ENCODE measurements around the gene NBAS. TPM values are rescaled to one million over a fixed set of nuclear protein-coding genes. Genes with fewer than 3 reads are reported as not detected.

NBAS gene
- total RNA-seq, 1 donor from 2014 or later, result 52.9 TPM

DNA sequence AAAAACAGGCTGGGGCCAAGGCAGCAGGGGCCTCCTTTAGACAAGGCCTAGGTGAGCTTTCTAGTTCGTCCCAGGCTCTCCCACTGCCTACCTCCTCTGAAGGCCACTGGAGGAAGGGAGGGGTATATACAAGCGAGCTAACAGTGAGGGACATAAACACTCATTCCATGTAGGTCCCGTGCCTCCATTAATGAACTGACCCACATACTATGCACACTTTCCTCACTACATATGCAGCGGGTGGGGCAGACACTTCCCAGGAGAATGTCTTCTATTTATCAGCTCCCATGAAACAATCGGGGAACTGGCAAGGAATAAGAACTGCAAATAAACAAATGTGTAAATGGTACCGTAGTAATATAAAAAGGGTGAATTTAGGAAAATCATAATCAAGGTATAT lies 336.5 kb downstream of the NBAS start:
- TF ChIP-seq, protein P1, sequence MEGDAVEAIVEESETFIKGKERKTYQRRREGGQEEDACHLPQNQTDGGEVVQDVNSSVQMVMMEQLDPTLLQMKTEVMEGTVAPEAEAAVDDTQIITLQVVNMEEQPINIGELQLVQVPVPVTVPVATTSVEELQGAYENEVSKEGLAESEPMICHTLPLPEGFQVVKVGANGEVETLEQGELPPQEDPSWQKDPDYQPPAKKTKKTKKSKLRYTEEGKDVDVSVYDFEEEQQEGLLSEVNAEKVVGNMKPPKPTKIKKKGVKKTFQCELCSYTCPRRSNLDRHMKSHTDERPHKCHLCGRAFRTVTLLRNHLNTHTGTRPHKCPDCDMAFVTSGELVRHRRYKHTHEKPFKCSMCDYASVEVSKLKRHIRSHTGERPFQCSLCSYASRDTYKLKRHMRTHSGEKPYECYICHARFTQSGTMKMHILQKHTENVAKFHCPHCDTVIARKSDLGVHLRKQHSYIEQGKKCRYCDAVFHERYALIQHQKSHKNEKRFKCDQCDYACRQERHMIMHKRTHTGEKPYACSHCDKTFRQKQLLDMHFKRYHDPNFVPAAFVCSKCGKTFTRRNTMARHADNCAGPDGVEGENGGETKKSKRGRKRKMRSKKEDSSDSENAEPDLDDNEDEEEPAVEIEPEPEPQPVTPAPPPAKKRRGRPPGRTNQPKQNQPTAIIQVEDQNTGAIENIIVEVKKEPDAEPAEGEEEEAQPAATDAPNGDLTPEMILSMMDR (IDR thresholded peaks at IDR 0.05; ENCODE audit: unreplicated experiment), result no peak
- Mint-ChIP-seq H3K4me3 (no peak overlapping the region), H3K27ac (no peak overlapping the region), H3K36me3 (peaks cover 26% of the 10 kb centered on the region), H3K27me3 (ENCODE audit: low read depth) (no peaks in the 10 kb centered on the region), H3K9me3 (peaks cover 16% of the 10 kb centered on the region), H3K4me1 (peaks cover 10% of the 10 kb centered on the region)
- DNase-seq (ENCODE audit: low spot score in 2 of 2, unreplicated experiment in 2 of 2), result no peak

DNA sequence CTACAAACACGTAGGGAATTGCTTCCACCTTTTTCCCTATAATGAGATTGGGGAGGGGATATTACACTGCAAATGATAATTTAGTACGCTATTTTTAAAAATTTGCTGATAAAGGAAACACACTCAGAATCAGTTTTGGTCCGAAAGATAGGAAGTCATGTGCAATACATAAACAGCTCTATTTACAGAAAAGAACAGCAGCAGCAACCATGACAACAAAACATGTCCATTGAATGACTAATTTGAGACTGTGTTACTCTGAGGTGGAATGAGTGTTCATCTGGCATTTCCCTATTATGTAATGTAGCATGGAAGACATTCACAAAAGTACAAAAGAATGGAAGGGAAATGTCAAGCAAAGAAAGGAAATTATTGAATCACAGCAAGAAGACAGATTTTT lies 337.2 kb downstream of the NBAS start:
- TF ChIP-seq, protein P1 (IDR thresholded peaks at IDR 0.05; ENCODE audit: unreplicated experiment), result no peak
- H3K27me3 Mint-ChIP-seq (ENCODE audit: low read depth), result no peaks in the 10 kb centered on the region
- H3K4me3 Mint-ChIP-seq, result no peak overlapping the region
- peaks cover 16% of the 10 kb centered on the region for H3K9me3 Mint-ChIP-seq
- no peak overlapping the region for H3K27ac Mint-ChIP-seq
- DNase-seq (ENCODE audit: low spot score in 2 of 2, unreplicated experiment in 2 of 2), result no peak
- H3K36me3 Mint-ChIP-seq, result peaks cover 26% of the 10 kb centered on the region
- H3K4me1 Mint-ChIP-seq, result peaks cover 10% of the 10 kb centered on the region

DNA sequence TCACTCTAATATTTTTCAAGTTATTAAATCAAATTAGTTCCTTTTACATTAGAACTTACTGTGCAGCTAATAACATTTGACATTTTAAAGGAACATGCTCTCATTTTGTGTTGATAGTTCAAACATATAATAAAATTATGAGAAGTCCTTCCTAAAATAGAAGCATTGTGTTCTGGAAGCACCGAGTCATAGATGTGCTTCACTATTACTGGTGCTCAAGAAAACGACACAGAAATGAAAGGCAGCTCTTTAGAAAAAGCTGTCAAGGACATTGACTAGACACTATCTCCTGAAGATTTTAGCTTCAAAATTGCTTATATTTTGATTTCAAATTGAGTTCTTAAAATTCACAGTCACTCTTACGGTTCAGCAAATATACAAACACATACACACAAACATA lies 338.3 kb downstream of the NBAS start:
- H3K27ac Mint-ChIP-seq, result no peak overlapping the region
- TF ChIP-seq, protein P1 (IDR thresholded peaks at IDR 0.05; ENCODE audit: unreplicated experiment), result no peak
- H3K9me3 Mint-ChIP-seq, result peaks cover 10% of the 10 kb centered on the region
- H3K4me1 Mint-ChIP-seq, result peaks cover 10% of the 10 kb centered on the region
- peaks cover 17% of the 10 kb centered on the region for H3K36me3 Mint-ChIP-seq
- no peak overlapping the region for H3K4me3 Mint-ChIP-seq
- H3K27me3 Mint-ChIP-seq (ENCODE audit: low read depth), result no peaks in the 10 kb centered on the region
- no peak for DNase-seq (ENCODE audit: low spot score in 2 of 2, unreplicated experiment in 2 of 2)

DNA sequence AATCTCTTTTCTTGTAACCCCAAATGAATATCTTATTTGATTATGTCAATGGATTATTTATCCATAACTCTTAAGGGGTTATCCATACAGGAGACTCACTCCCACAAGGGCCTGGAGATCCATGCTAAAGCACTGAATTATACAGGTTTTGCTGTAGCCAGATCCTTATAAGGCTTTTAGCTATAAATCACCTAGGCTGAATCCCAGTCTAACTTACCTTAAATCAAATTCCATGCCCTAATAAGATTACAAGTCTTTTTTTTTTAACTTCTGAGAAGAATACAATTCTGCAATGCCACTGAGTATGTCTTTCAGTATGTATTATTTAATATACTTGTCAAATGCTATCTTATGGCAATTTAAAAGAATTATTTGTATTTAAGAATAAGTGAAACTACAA lies 340.5 kb downstream of the NBAS start:
- TF ChIP-seq, protein P1 (IDR thresholded peaks at IDR 0.05; ENCODE audit: unreplicated experiment), result no peak
- H3K4me3 Mint-ChIP-seq, result no peak overlapping the region
- H3K27me3 Mint-ChIP-seq (ENCODE audit: low read depth), result no peaks in the 10 kb centered on the region
- H3K27ac Mint-ChIP-seq, result no peak overlapping the region
- peaks cover 7% of the 10 kb centered on the region for H3K36me3 Mint-ChIP-seq
- no peaks in the 10 kb centered on the region for H3K9me3 Mint-ChIP-seq
- peaks cover 6% of the 10 kb centered on the region for H3K4me1 Mint-ChIP-seq
- no peak for DNase-seq (ENCODE audit: low spot score in 2 of 2, unreplicated experiment in 2 of 2)

DNA sequence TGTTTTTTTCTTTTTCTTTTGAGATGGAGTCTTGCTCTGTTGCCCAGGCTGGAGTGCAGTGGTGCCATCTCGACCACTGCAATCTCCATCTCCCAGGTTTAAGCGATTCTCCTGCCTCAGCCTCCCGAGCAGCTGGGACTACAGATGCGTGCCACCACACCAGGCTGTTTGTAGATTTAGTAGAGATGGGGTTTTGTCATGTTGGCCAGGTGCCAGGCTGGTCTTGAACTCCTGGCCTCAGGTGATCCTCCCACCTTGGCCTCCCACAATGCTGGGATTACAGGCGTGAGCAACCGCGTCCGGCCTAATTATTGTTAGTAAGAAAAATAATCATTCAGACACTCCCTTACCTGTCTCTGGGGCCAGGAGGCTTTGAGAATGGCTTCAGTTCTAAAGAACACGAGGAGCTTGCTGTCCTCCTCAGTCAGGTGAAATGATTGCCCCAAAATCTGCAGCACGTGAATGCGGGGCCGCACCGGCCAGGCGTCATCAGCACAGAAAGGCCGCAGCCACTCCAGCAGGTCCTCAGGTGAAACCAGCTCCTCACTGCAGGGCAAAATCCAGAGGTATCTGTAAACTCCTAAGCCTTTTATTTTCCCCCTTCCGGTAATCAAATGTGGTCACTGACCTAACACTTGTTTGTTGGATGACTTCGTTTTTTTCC lies 342.6 kb downstream of the NBAS start:
- TF ChIP-seq, protein P1 (IDR thresholded peaks at IDR 0.05; ENCODE audit: unreplicated experiment), result no peak
- no peak overlapping the region for H3K4me3 Mint-ChIP-seq
- no peak for DNase-seq (ENCODE audit: low spot score in 2 of 2, unreplicated experiment in 2 of 2)
- peaks cover 5% of the 10 kb centered on the region for H3K4me1 Mint-ChIP-seq
- no peaks in the 10 kb centered on the region for H3K9me3 Mint-ChIP-seq
- H3K36me3 Mint-ChIP-seq, result peaks cover 3% of the 10 kb centered on the region
- no peak overlapping the region for H3K27ac Mint-ChIP-seq
- no peaks in the 10 kb centered on the region for H3K27me3 Mint-ChIP-seq (ENCODE audit: low read depth)

Data from mesothelial cell of epicardium (in vitro differentiated cells).